Measurements from ENCODE around the gene RASA4B. TPM values are rescaled to one million over a fixed set of nuclear protein-coding genes. Genes with fewer than 3 reads are reported as not detected.
A peak's percentile ranks its signal among the peaks of the same experiment; 100 is the strongest.
"Not testable (repeated sequence)": the region's sequence is repeated elsewhere in the genome, so short reads cannot be mapped to it uniquely, and the experiment has no call there.

RASA4B gene
- total RNA-seq, 1 donor from 2014 or later, result 2.3 TPM

DNA sequence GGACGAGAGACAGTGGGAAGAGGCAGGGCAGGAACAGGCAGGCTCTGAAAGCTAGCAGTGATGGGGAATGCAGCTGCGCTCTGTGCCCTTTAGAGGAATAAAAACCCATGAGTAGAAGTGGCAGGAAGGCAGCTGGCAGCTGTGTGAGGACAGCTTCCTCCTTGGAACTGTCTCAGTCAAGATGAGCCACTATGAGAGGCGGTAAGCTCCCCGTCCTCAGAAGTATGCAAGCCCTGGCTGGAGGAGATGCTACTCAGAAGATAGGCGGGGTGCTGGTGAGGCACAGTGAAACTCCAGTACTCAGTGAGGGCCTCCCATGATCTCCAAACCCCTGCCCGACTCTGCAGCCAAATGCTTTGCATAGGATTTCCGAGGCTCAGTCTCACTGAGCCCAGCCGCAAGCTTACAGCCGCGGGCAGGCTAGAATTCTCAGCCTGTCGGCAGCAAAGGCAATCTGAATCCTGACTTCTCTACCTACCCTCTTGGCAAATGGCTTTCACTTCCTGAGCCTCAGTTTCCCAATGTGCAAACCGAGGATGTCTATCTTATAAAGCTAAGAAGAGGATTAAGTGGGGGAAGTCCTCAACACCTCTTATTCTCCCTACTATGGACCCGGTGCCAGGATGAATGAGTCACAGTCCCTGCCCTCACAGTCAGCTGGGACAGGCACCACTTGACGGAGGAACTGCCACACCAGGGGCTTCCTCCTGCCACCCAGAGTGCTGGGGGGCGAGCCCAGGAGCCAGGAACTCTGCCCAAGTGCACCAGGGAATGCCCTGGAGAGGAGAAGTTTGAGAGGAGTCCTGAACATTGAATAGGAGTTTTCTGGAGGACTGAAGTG lies 2.5 kb downstream of the RASA4B start:
- H3K4me3 ChIP-seq (ENCODE audit: low read depth, low read length); DNase-seq (ENCODE audit: low read depth): not testable (repeated sequence)

DNA sequence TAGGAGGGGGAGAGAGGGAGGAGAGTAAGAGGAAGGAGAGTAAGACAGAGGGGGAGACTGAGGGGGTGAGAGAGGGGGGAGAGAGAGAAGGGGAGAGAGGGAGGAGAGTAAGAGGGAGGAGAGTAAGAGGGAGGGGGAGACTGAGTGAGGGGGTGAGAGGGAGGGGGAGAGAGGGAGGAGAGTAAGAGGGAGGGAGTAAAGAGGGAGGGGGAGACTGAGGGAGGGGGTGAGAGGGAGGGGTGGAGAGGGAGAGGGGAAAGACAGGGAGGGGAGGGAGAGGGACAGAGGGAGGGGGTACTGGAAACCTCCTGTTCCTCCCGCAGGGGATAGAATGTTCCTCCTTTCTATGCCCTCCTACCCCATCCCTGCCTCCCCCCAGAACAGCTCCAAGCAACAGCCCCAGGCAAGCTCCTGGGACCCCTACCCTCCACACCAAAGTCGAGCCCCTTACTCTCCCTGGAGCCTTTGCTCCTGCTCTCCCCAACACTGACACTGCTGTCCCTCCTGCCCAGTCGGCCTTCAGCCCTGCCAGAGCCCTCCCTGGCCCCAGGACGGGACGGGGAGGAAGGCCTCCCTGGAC lies 4.8 kb downstream of the RASA4B start:
- peak; percentile 0 for DNase-seq (ENCODE audit: low read depth)
- peak overlapping the region; percentile 15 for H3K4me3 ChIP-seq (ENCODE audit: low read depth, low read length)

DNA sequence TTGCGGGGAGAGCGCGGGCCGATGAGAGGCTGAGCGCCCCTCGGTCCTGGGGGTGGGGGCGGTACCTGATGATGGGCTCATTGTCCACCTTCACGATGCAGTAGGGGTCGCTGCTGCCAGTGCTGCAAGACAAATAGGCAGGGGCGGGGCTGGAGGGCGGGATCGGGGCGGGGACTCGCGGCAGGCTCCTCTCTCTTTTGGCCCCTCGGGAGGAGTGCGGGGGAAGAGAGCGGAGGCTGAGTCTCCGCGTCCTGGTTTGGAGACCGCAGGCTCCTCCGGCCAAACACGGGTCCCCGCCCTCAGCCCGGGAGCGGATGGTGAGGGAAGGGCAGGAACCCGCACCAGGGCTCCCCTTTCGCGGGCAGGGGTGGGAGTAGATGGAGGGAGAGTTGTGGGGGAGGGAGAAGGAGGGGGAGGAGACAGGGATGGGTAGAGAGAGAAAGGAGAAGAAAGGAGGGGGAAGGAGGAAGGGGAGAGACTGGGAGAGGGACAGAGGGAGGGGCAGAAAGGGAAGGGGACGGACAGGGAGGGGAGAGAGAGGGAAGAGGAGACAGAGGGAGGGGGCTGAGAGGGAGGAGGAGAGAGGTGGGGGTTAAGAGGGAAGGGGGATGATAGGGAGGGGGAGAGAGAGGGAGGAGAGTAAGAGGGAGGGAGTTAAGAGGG lies 5.6 kb downstream of the RASA4B start:
- H3K4me3 ChIP-seq (ENCODE audit: low read depth, low read length); DNase-seq (ENCODE audit: low read depth): not testable (repeated sequence)

DNA sequence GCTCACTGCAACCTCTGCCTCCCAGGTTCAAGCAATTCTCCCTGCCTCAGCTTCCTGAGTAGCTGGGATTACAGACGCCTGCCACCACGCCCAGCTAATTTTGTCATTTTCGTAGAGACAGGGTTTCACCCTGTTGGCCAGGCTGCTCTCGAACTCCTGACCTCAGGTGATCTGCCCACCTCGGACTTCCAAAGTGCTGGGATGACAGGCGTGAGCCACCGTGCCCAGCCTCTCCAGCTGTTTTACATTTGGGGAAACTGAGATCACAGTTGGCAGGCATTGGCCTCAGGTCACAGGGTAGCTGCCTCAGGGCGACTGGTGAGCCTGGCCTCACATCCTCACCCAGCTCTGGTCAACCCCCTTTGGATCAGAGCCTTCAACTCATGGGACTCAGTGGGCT lies 7.0 kb downstream of the RASA4B start:
- H3K4me3 ChIP-seq (ENCODE audit: low read depth, low read length); DNase-seq (ENCODE audit: low read depth): not testable (repeated sequence)

DNA sequence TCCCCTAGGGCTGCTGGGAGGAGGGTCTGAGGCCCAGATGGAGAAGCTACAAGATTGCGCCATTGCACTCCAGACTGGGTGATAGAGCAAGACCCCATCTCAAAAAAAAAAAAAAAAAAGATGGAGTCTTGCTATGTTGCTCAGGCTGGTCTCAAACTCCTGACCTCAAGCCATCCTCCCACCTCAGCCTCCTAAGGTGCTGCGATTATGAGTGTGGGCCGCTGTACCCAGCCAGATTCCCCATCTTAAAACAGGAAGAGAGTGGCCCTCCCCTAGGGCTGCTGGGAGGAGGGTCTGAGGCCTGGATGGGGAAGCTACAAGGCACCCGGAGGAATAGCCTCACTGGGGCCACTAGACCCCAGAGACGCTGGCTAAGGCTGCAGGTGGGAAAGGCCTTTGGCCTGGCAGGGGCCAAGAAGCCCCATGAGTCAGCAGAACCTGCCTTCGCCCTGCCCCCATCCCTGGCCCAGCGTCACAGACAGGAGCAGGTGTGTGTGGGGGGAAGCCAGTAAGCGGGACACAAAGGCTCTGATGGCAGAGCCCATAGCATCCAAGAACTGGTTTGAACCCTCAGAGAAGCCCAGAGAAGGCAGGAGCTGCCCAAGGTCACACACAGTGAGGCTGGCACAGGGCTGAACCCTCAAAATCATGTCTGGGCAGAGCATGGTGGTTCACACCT lies 10.0 kb downstream of the RASA4B start:
- not testable (repeated sequence) for DNase-seq (ENCODE audit: low read depth); H3K4me3 ChIP-seq (ENCODE audit: low read depth, low read length)

DNA sequence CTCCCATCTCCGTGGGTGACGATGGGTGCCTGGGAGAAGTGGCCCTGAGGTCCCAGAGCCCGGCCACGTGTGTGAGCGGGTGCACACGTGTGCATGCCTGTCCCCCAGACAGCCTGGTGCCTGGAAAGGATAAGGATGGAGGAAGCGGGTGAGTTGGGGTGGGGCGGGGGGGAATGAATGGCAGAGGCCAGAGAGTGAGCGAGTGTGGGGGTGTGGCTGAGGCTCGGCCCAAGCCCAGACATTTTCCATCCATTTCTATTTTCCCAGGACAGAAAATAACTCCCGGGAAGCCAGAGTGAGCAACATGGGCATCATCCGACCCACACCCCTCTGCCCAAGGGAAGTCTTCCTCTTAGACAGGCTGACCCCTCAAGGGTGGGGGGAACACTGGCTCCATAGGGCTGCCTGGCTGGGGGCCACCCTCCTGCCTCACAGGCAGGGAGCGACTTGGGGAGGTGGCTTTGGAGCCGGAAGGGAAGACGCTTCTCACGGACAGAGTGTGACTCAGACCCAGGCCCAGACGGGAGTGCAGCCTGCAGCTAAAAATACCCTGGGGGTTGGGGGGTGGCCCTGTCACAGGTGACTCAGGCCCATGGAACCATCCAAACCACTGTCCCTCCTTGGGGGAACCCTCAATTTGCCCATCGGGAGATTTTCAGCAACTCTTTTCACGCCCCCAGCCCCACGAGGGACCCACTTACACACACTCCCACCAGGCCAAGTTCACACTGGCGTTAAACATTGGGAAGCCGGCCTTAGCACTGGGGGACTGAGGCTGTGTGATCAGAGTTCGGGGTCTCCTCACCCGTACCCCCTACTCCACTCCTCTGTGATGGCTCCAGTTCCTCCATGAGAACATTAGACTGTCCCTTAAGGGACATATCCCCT lies 12.0 kb downstream of the RASA4B start:
- DNase-seq (ENCODE audit: low read depth); H3K4me3 ChIP-seq (ENCODE audit: low read depth, low read length): not testable (repeated sequence)

DNA sequence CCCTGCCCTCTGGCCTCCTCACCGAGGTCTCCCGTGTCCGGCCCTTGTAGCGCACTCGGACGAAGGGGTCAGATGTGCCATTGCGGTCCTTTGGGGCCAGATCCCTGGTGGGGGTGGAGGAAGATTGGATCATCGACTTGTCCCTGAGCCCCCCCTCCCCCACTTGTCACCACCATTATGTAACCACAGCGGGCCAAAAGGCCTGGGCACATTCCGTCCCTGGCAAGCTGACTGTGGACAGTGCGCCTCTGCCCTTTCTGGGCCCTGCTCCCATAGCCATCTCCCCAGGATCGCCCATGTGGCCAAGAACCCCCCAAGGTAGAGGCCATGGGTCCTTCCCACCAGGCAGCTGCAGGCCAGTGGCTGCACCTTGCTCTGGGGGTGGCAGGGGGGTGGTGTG lies 14.4 kb downstream of the RASA4B start:
- not testable (repeated sequence) for DNase-seq (ENCODE audit: low read depth)

DNA sequence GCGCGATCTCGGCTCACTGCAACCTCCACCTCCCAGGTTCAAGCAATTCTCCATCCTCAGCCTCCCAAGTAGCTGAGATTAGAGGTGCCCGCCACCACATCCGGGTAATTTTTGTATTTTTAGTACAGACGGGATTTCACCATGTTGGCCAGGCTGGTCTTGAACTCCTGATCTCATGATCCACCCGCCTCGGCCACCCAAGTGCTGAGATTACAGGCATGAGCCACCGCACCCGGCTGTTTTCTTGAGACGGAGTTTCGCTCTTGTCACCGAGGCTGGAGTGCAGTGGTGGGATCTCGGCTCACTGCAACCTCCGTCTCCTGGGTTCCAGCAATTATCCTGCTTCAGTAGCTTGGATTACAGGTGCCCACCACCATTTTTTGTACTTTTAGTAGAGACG lies 19.3 kb downstream of the RASA4B start:
- not testable (repeated sequence) for H3K4me3 ChIP-seq (ENCODE audit: low read depth, low read length); DNase-seq (ENCODE audit: low read depth)

More for the DNA sequence above, 14.4 kb downstream of the RASA4B start:
- not testable (repeated sequence) for H3K4me3 ChIP-seq (ENCODE audit: low read depth, low read length)

DNA sequence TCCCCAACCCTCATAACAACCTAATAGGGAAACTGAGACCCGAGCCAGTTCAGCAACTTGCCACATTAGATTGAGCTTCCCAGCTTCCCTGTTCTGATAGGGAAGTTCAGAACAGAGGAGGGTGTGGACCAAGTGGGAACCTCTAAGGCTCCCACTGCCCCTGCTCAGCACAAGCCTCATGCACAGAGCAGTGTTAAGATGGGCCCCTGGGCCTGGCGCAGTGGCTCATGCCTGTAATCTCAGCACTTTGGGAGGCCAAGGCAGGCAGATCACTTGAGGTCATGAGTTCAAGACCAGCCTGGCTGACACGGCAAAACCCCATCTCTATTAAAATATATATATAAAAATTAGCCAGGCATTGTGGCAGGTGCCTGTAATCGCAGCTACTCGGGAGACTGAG lies 20.3 kb downstream of the RASA4B start:
- not testable (repeated sequence) for H3K4me3 ChIP-seq (ENCODE audit: low read depth, low read length); DNase-seq (ENCODE audit: low read depth)

DNA sequence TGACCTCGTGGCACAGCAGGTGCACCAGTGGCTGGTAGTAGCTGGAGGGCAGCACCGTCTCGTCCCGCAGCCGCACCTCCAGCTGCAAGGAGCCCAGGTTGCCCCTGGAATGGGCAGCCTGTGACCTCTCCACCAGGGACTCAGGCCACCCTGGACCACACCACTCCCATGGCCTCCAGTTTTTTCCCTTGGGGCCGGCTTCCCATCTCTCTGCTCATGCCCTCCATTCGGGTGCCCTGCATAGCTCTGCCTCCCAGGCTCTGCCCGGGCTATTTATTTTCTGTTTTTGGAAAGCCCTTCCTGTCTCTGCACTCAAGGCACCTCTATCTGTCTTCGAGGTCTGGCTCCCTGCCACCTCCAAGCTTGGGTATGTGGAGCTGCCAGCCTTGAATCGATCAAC lies 20.7 kb downstream of the RASA4B start:
- not testable (repeated sequence) for H3K4me3 ChIP-seq (ENCODE audit: low read depth, low read length)

DNA sequence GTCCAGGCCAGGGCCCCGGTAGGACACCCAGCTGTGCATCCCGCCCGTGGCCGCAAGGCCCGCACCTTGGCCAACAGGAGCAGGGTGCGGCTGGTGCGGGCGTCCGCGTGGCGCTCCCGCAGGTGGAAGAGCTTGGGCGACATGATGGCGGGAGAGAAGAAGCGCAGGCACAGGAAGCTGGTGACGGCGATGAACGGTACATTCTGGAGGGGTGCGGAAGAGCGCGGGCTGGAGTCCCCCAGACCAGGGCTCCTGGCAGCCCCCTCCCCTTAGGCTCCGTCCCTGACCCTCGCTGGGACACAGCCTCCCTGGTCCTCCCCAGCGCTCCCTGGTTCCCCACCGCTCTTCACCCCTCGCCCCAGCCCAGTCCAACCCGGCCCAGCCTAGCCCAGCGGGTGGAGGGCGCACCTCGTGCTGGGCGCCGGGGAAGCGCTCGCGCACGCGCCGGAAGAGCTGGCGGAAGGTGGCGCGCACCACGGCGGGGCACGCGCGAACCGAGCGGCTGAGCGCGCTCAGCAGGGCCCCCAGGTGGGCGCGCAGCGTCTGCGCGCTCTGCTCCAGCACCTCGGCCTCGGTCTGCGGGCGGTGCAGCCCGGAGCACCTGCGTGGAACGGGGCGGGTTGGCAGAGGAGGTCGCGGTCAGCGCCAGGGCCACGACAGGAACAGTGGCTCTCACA lies 23.0 kb downstream of the RASA4B start:
- H3K4me3 ChIP-seq (ENCODE audit: low read depth, low read length), result not testable (repeated sequence)

More for the DNA sequence above, 20.7 kb downstream of the RASA4B start:
- not testable (repeated sequence) for DNase-seq (ENCODE audit: low read depth)

DNA sequence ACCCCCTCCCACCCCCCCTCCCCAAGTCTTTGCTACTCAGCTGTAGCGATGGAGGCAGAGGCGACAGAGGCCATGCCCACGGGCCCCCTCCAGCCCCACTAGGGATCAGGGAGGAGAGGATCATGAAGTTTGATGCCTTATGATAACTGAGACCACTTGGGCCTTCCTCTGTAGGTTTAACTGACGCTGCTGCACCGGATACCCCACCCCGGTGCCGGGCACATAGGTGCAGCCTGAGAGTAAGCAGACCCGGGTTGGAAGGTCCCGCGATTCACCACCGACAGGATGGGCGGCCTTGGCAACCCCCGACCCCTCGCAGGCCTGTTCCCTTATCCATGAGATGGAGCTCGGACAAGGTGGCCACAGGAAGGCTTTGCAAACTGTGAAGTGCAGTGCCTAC lies 23.6 kb downstream of the RASA4B start:
- H3K4me3 ChIP-seq (ENCODE audit: low read depth, low read length); DNase-seq (ENCODE audit: low read depth): not testable (repeated sequence)

More for the DNA sequence above, 23.0 kb downstream of the RASA4B start:
- DNase-seq (ENCODE audit: low read depth), result not testable (repeated sequence)

DNA sequence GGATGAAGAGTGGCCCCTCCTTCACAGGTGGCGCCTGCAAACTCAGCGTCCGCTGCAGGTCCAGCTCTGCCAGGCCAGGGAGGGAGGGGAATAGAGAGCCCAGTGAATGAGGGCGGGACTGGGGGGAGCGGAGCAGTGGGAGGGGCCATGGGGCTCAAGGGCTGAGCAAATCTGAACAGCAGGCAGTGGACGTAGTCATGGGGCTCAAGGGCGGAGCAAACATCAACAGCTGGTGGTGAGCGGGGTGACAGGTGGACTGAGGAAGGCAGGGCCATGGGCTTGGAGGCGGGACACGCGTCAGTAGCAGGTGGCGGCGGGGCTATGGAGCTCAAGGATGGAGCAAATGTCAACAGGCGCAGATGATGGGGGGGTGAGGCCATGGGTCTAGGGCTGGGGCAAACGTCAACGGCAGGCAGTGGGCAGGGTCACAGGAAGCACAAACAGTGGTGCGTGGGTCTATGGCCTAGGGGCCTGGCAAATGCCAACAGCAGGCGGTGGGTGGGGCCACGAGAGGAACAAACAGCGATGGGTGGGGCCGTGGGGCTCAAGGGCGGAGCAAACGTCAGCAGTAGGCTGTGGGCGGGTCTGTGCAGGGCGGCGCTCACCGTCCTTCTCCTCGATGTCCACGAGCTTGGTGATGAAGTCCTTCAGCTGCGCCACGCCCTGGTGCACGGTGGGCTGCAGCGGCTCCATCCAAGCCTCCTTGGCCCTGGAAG lies 24.2 kb downstream of the RASA4B start:
- not testable (repeated sequence) for DNase-seq (ENCODE audit: low read depth); H3K4me3 ChIP-seq (ENCODE audit: low read depth, low read length)

DNA sequence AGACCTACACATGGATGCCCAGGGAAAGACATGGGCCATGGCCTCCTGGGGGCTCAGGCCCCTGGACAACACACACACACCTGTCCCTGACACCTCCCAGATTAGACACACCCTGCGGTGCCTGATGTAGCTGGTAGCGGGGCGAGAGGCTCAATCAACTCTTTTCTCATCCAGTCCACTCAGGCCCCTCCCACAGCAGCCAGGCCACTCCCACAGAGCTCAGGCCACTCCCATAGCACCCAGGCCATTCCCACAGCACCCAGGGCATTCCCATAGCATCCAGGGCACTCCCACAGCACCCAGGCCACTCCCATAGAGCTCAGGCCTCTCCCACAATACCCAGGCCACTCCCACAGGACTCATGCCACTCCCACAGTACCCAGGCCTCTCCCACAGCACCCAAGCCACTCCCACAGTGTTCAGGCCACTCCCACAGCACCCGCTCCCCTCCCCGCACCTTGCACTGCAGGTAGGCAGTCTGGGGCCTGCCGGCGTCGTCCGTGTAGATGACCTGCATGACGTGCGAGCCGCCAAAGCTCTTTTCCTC lies 27.0 kb downstream of the RASA4B start:
- not testable (repeated sequence) for H3K4me3 ChIP-seq (ENCODE audit: low read depth, low read length); DNase-seq (ENCODE audit: low read depth)

DNA sequence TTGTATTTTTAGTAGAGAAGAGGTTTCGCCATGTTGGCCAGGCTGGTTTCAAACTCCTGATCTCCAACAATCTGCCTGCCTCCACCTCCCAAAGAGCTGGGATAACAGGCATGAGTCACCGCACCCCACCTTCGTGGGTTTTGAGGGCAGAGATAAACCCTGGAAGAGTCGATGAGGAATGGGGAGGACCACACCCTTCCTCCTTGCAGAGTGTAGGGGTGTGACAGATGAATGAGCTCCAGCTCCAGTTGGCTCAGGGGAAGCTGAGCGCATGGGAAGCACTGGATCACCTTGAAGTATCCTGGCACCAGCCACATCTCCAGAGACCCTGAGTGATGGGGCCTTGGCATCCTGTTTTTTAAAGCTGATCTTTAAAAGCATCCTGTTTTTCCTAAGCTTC lies 33.3 kb downstream of the RASA4B start:
- DNase-seq (ENCODE audit: low read depth); H3K4me3 ChIP-seq (ENCODE audit: low read depth, low read length): not testable (repeated sequence)

DNA sequence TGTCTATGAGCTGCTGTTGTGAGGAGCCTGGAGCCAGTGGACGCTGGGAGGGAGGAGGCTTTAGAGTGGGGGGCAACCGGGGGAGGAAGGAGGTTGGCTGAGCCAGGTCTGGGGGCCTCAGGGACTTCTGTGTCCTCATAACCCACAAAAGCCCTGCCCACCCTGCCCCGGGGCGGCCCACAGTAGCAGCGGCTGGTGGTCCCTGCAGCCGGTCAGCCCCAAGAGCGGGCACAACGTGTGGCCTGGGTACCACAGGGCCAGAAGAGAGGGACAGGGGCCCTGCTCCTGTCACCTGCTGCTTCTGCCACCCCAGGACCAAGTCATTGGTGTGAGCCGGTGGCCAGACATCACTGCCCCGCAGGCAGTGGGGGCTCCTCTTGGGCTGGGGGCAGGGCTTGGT lies 35.6 kb downstream of the RASA4B start:
- not testable (repeated sequence) for H3K4me3 ChIP-seq (ENCODE audit: low read depth, low read length)

More for the DNA sequence above, 35.6 kb downstream of the RASA4B start:
- not testable (repeated sequence) for DNase-seq (ENCODE audit: low read depth)
